ENCODE results near the gene SEMA3D.

SEMA3D gene

GRCh38 chr7:85052056-85052737 is 134.7 kb downstream of the SEMA3D start:
- H3K27me3 ChIP-seq (ENCODE audit: control insufficient read depth, insufficient read depth, low read length): no peaks in the 10 kb centered on the region
- no peak overlapping the region for H3K9ac ChIP-seq (ENCODE audit: low read depth, low read length)
- H3K4me1 ChIP-seq (ENCODE audit: control insufficient read depth, insufficient read depth, low read length): no peaks in the 10 kb centered on the region
- H3K4me3 ChIP-seq (ENCODE audit: low read depth, low read length): no peak overlapping the region
- H3K36me3 ChIP-seq (ENCODE audit: control insufficient read depth, insufficient read depth, low read length): no peaks in the 10 kb centered on the region
- H3K9me3 ChIP-seq (ENCODE audit: control insufficient read depth, insufficient read depth, low read length): no peaks in the 10 kb centered on the region

GRCh38 chr7:85046534-85046933 is 140.3 kb downstream of the SEMA3D start:
- no peak overlapping the region for H3K9ac ChIP-seq (ENCODE audit: low read depth, low read length)
- H3K4me1 ChIP-seq (ENCODE audit: control insufficient read depth, insufficient read depth, low read length): peaks cover 2% of the 10 kb centered on the region
- H3K4me3 ChIP-seq (ENCODE audit: low read depth, low read length): no peak overlapping the region

DNA sequence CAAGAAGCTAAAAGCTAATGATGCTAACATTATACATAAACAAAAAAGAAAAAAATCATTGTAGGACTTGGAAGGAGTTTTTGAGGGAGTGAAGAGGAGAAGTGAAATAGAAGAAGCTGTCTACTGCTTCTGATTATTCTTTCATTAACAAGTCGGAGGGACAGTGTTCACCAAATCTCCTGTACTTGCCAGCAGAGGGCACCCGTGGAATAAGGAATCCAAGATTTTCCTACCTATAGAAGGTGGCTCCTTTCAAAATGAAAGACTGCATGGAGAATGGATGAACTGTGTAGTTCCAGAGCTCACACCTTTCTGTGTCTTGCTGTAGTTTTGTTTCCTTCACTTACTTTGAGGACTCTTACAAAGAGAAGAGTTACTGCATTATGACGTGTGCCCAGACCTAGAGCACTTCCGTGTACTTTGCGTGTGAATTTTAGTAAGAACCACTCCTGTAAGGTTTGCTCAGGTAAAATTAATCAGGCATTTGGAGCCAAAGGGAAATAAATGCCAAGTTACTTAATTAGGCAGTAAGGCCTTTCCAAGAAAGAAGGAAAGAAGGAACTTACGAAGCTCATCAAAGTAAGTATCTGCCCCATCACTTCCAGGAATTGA is 145.1 kb downstream of the SEMA3D start:
- H3K9ac ChIP-seq (ENCODE audit: low read depth, low read length): no peak overlapping the region
- peaks cover under 1% of the 10 kb centered on the region for H3K4me1 ChIP-seq (ENCODE audit: control insufficient read depth, insufficient read depth, low read length)
- H3K27me3 ChIP-seq (ENCODE audit: control insufficient read depth, insufficient read depth, low read length): no peaks in the 10 kb centered on the region
- no peaks in the 10 kb centered on the region for H3K36me3 ChIP-seq (ENCODE audit: control insufficient read depth, insufficient read depth, low read length)
- H3K9me3 ChIP-seq (ENCODE audit: control insufficient read depth, insufficient read depth, low read length): no peaks in the 10 kb centered on the region
- H3K4me3 ChIP-seq (ENCODE audit: low read depth, low read length): no peak overlapping the region

More at GRCh38 chr7:85046534-85046933, 140.3 kb downstream of the SEMA3D start:
- Histone ChIP-seq H3K36me3 (ENCODE audit: control insufficient read depth, insufficient read depth, low read length) (no peaks in the 10 kb centered on the region), H3K9me3 (ENCODE audit: control insufficient read depth, insufficient read depth, low read length) (no peaks in the 10 kb centered on the region), H3K27me3 (ENCODE audit: control insufficient read depth, insufficient read depth, low read length) (no peaks in the 10 kb centered on the region)

DNA sequence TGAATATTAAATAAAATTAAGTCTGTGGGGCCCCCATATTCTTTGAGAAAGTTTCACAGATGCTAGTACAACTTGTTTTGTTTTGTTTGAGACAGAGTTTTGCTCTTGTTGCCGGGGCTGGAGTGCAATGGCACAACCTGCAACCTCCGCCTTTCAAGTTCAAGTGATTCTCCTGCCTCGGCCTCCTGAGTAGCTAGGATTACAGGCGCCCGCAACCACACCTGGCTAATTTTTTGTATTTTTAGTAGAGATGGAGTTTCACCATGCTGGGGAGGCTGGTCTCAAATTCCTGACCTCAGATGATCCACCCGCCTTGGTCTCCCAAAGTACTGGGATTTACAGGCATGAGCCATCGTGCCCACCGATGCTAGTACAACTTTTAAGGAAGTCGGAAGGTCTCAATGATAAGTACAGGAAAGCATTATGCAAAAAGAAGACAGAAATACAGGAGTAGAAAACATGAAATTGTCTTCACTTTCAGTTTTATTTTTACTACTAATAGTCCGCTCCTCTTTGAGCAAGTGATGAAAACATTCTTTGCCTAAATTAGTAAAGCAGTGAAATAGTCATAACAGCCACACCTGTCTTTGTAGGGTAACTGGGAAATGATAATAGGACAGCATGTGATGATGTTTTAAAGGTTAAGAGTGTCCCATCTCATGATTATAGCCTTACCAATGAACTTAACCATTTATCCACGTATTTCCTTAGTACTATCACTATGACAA is 147.5 kb downstream of the SEMA3D start:
- Histone ChIP-seq H3K36me3 (ENCODE audit: control insufficient read depth, insufficient read depth, low read length) (no peaks in the 10 kb centered on the region), H3K4me3 (ENCODE audit: low read depth, low read length) (no peak overlapping the region), H3K9me3 (ENCODE audit: control insufficient read depth, insufficient read depth, low read length) (no peaks in the 10 kb centered on the region), H3K4me1 (ENCODE audit: control insufficient read depth, insufficient read depth, low read length) (no peaks in the 10 kb centered on the region), H3K27me3 (ENCODE audit: control insufficient read depth, insufficient read depth, low read length) (no peaks in the 10 kb centered on the region), H3K9ac (ENCODE audit: low read depth, low read length) (no peak overlapping the region)

DNA sequence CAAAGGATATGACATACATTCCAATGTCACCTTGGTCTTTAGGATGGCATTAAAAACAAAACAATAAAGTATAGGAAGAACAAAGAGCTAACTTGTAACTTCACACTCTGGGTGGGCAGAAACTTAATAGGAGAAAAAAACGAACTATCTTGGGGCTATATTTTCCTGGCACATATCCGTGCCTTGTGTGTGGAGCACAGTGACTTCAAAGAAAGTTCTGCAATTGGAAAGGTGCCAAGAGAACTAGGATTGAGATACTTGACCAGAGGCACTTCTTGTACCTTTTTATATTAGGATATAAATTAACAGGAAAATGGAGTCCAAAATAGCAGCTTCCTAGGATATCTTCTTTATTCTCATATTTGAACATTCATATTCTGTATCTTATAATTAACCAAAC is 148.4 kb downstream of the SEMA3D start:
- no peak overlapping the region for H3K4me3 ChIP-seq (ENCODE audit: low read depth, low read length)
- no peaks in the 10 kb centered on the region for H3K4me1 ChIP-seq (ENCODE audit: control insufficient read depth, insufficient read depth, low read length)
- H3K9me3 ChIP-seq (ENCODE audit: control insufficient read depth, insufficient read depth, low read length): no peaks in the 10 kb centered on the region
- no peaks in the 10 kb centered on the region for H3K27me3 ChIP-seq (ENCODE audit: control insufficient read depth, insufficient read depth, low read length)
- no peak overlapping the region for H3K9ac ChIP-seq (ENCODE audit: low read depth, low read length)
- H3K36me3 ChIP-seq (ENCODE audit: control insufficient read depth, insufficient read depth, low read length): no peaks in the 10 kb centered on the region

- H3K4me3 ChIP-seq (ENCODE audit: low read depth, low read length): no peak overlapping the region
These were observed 153.6 kb downstream of the SEMA3D start for GRCh38 chr7:85033263-85033662.

GRCh38 chr7:85031475-85031874 is 155.4 kb downstream of the SEMA3D start:
- Histone ChIP-seq H3K4me1 (ENCODE audit: control insufficient read depth, insufficient read depth, low read length) (no peaks in the 10 kb centered on the region), H3K27me3 (ENCODE audit: control insufficient read depth, insufficient read depth, low read length) (no peaks in the 10 kb centered on the region), H3K4me3 (ENCODE audit: low read depth, low read length) (no peak overlapping the region), H3K36me3 (ENCODE audit: control insufficient read depth, insufficient read depth, low read length) (no peaks in the 10 kb centered on the region), H3K9me3 (ENCODE audit: control insufficient read depth, insufficient read depth, low read length) (no peaks in the 10 kb centered on the region), H3K9ac (ENCODE audit: low read depth, low read length) (no peak overlapping the region)

More at GRCh38 chr7:85033263-85033662, 153.6 kb downstream of the SEMA3D start:
- Histone ChIP-seq H3K9me3 (ENCODE audit: control insufficient read depth, insufficient read depth, low read length) (no peaks in the 10 kb centered on the region), H3K9ac (ENCODE audit: low read depth, low read length) (no peak overlapping the region), H3K4me1 (ENCODE audit: control insufficient read depth, insufficient read depth, low read length) (no peaks in the 10 kb centered on the region), H3K27me3 (ENCODE audit: control insufficient read depth, insufficient read depth, low read length) (no peaks in the 10 kb centered on the region), H3K36me3 (ENCODE audit: control insufficient read depth, insufficient read depth, low read length) (no peaks in the 10 kb centered on the region)

GRCh38 chr7:85030893-85031292 is 156.0 kb downstream of the SEMA3D start:
- no peak overlapping the region for H3K9ac ChIP-seq (ENCODE audit: low read depth, low read length)
- no peaks in the 10 kb centered on the region for H3K9me3 ChIP-seq (ENCODE audit: control insufficient read depth, insufficient read depth, low read length)
- no peak overlapping the region for H3K4me3 ChIP-seq (ENCODE audit: low read depth, low read length)
- no peaks in the 10 kb centered on the region for H3K4me1 ChIP-seq (ENCODE audit: control insufficient read depth, insufficient read depth, low read length)
- H3K36me3 ChIP-seq (ENCODE audit: control insufficient read depth, insufficient read depth, low read length): no peaks in the 10 kb centered on the region
- no peaks in the 10 kb centered on the region for H3K27me3 ChIP-seq (ENCODE audit: control insufficient read depth, insufficient read depth, low read length)

- H3K36me3 ChIP-seq (ENCODE audit: control insufficient read depth, insufficient read depth, low read length): no peaks in the 10 kb centered on the region
- no peak overlapping the region for H3K9ac ChIP-seq (ENCODE audit: low read depth, low read length)
- no peaks in the 10 kb centered on the region for H3K9me3 ChIP-seq (ENCODE audit: control insufficient read depth, insufficient read depth, low read length)
- H3K4me3 ChIP-seq (ENCODE audit: low read depth, low read length): no peak overlapping the region
- no peaks in the 10 kb centered on the region for H3K27me3 ChIP-seq (ENCODE audit: control insufficient read depth, insufficient read depth, low read length)
- no peaks in the 10 kb centered on the region for H3K4me1 ChIP-seq (ENCODE audit: control insufficient read depth, insufficient read depth, low read length)
These were observed 161.5 kb downstream of the SEMA3D start for GRCh38 chr7:85025312-85025756.

- Histone ChIP-seq H3K9me3 (ENCODE audit: control insufficient read depth, insufficient read depth, low read length) (no peaks in the 10 kb centered on the region), H3K27me3 (ENCODE audit: control insufficient read depth, insufficient read depth, low read length) (no peaks in the 10 kb centered on the region), H3K9ac (ENCODE audit: low read depth, low read length) (no peak overlapping the region), H3K4me1 (ENCODE audit: control insufficient read depth, insufficient read depth, low read length) (peaks cover 11% of the 10 kb centered on the region), H3K36me3 (ENCODE audit: control insufficient read depth, insufficient read depth, low read length) (no peaks in the 10 kb centered on the region), H3K4me3 (ENCODE audit: low read depth, low read length) (no peak overlapping the region)
These were observed 162.9 kb downstream of the SEMA3D start for GRCh38 chr7:85023916-85024315.

DNA sequence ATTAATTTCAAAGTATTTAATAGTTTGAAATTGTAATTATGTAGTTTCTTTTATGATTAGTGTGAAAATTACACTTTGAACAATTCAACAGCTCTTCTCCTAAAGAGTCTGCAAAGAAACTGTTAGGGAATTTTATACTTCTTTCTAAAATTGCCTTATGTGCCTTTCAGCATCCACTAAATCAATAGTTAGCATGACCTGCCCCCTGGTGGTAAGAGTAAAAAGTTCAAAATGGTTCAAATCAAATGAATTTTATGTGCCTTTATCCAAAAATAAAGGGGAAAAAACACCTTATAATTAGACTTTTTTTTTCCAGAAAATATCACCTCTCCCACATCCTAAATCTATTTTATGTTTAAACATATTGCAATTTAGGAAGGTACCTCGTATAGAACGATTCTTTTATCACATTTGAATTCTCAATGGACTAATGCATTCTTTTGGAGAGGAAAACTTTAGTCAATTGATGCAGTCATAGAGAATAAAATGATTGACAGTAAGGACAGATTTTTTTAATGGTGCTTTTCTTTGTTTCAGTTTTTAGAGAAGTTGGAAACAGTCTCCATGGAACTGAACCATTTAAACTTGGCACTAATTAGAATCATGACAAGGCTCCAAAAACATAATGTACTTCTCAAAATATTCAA is 163.7 kb downstream of the SEMA3D start:
- H3K4me3 ChIP-seq (ENCODE audit: low read depth, low read length): no peak overlapping the region

More for the DNA sequence above, 163.7 kb downstream of the SEMA3D start:
- no peaks in the 10 kb centered on the region for H3K27me3 ChIP-seq (ENCODE audit: control insufficient read depth, insufficient read depth, low read length)
- peaks cover 11% of the 10 kb centered on the region for H3K4me1 ChIP-seq (ENCODE audit: control insufficient read depth, insufficient read depth, low read length)
- H3K9me3 ChIP-seq (ENCODE audit: control insufficient read depth, insufficient read depth, low read length): no peaks in the 10 kb centered on the region
- H3K36me3 ChIP-seq (ENCODE audit: control insufficient read depth, insufficient read depth, low read length): no peaks in the 10 kb centered on the region
- no peak overlapping the region for H3K9ac ChIP-seq (ENCODE audit: low read depth, low read length)

Measured in iPS-15b (cell line).